ENCODE measurements around the gene HECTD2. TPM values are rescaled to one million over a fixed set of nuclear protein-coding genes. Genes with fewer than 3 reads are reported as not detected.
"Not testable (repeated sequence)": the region's sequence is repeated elsewhere in the genome, so short reads cannot be mapped to it uniquely, and the experiment has no call there.

HECTD2 gene
- total RNA-seq, 3 donors from 2014 or later: 4.9 to 15.9 (median 5.5) TPM

DNA sequence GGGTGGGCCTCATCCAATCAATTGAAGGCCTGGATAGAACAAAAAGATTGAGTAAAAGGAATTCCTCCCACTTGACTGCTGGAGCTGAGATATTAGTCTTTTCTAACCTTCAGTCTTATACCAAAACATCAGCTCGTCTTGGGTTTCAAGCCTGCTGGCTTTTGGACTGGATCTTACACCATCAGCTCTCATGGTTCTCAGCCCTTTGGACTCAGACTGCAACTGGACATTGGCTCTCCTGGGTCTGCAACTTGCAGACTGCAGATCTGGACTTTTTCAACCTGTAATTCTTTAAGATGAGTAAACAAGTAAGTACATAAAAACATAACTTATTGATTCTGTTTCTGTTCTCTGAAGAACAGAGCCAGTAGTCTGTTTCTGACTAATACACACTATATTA is 149.0 kb downstream of the HECTD2 start:
- peaks cover 6% of the 10 kb centered on the region for H3K9me3 ChIP-seq
- DNase-seq (no peak), ATAC-seq (no peak)
- intact Hi-C loops (cut with DNase I, micrococcal nuclease): no loop called here
- H3K4me1 ChIP-seq (ENCODE audit: low read depth): peaks cover 18% of the 10 kb centered on the region
- H3K36me3 ChIP-seq (ENCODE audit: low read depth): no peaks in the 10 kb centered on the region
- H3K4me3 ChIP-seq: no peak overlapping the region
- TF ChIP-seq, protein P1, sequence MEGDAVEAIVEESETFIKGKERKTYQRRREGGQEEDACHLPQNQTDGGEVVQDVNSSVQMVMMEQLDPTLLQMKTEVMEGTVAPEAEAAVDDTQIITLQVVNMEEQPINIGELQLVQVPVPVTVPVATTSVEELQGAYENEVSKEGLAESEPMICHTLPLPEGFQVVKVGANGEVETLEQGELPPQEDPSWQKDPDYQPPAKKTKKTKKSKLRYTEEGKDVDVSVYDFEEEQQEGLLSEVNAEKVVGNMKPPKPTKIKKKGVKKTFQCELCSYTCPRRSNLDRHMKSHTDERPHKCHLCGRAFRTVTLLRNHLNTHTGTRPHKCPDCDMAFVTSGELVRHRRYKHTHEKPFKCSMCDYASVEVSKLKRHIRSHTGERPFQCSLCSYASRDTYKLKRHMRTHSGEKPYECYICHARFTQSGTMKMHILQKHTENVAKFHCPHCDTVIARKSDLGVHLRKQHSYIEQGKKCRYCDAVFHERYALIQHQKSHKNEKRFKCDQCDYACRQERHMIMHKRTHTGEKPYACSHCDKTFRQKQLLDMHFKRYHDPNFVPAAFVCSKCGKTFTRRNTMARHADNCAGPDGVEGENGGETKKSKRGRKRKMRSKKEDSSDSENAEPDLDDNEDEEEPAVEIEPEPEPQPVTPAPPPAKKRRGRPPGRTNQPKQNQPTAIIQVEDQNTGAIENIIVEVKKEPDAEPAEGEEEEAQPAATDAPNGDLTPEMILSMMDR (IDR thresholded peaks at IDR 0.05): no peak

GRCh38 chr10:91559750-91560149 is 149.6 kb downstream of the HECTD2 start:
- Histone ChIP-seq H3K4me1 (ENCODE audit: low read depth) (peaks cover 18% of the 10 kb centered on the region), H3K36me3 (ENCODE audit: low read depth) (no peaks in the 10 kb centered on the region), H3K9me3 (peaks cover 6% of the 10 kb centered on the region), H3K4me3 (no peak overlapping the region)
- DNase-seq: no peak
- no peak for ATAC-seq
- TF ChIP-seq, protein P1 (IDR thresholded peaks at IDR 0.05): no peak
- intact Hi-C loops (cut with DNase I, micrococcal nuclease): no loop called here

- H3K9me3 ChIP-seq; ATAC-seq; DNase-seq; H3K4me3 ChIP-seq; intact Hi-C loops (cut with DNase I, micrococcal nuclease); H3K36me3 ChIP-seq (ENCODE audit: low read depth): not testable (repeated sequence)
- H3K4me1 ChIP-seq (ENCODE audit: low read depth): peaks cover 17% of the 10 kb centered on the region
Observed at GRCh38 chr10:91560827-91561226, 150.7 kb downstream of the HECTD2 start.

GRCh38 chr10:91562839-91563581 is 152.9 kb downstream of the HECTD2 start:
- intact Hi-C loops (cut with DNase I, micrococcal nuclease): no loop called here
- TF ChIP-seq, protein P1 (IDR thresholded peaks at IDR 0.05): no peak
- ATAC-seq: no peak
- no peak overlapping the region for H3K4me3 ChIP-seq
- DNase-seq: no peak
- H3K4me1 ChIP-seq (ENCODE audit: low read depth): no peaks in the 10 kb centered on the region
- no peaks in the 10 kb centered on the region for H3K36me3 ChIP-seq (ENCODE audit: low read depth)
- peaks cover 6% of the 10 kb centered on the region for H3K9me3 ChIP-seq

DNA sequence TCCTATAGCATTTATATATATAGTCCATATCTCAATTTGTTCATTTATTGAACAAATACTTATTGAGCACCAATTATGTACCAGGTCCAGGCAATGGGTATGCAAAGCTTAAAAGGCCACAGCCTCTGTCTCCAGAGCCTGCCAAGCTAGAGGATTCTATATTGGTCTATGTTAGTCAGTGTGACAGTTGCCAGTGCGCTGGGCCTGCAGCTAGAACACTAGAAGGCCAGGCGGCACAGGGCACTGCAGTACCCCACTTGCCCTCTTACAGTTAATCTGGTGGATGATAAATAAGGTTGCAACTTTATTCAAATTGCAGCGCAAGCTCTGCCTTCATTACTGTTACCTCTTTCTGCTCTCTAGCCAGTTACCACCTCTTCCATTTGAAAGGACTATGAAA is 153.9 kb downstream of the HECTD2 start:
- no peaks in the 10 kb centered on the region for H3K36me3 ChIP-seq (ENCODE audit: low read depth)
- ATAC-seq (no peak), DNase-seq (no peak)
- TF ChIP-seq, protein P1 (IDR thresholded peaks at IDR 0.05): no peak
- H3K9me3 ChIP-seq: peaks cover 6% of the 10 kb centered on the region
- intact Hi-C loops (cut with DNase I, micrococcal nuclease): no loop called here
- no peak overlapping the region for H3K4me3 ChIP-seq
- no peaks in the 10 kb centered on the region for H3K4me1 ChIP-seq (ENCODE audit: low read depth)

Other genes with a start within 250 kb of the HECTD2 start
- gene PCGF5, start 189.7 kb upstream of the HECTD2 start, total RNA-seq: 10 to 100 TPM; 65.0 to 76.1 (median 65.8) TPM
- gene PPP1R3C, start 222.7 kb downstream of the HECTD2 start, total RNA-seq: 10 to 100 TPM in 1 of 3 donors, 1 to 10 TPM in 2; 1.5 to 23.3 (median 4.7) TPM